Psoas muscle (tissue), 8 donors: ENCODE results near the gene DCDC1. TPM values are rescaled to one million over a fixed set of nuclear protein-coding genes. Genes with fewer than 3 reads are reported as not detected.

ENCODE experiments used
- ATAC-seq, 4 donors: fragments of 200-7000 bp; cut with Tn5 transposase; one replicate each; pipeline ENCODE4 v1.9.1; 2020; ENCODE audit warnings: moderate library complexity in 3 of 4, mild to moderate bottlenecking in 2 of 4
- DNase-seq, 2 donors: peaks; one replicate each; pipeline ENCODE4 v3.0.0-alpha.2; 2020
- H3K27ac ChIP-seq: fragments of 200-600 bp; one replicate; pipeline ENCODE4 v1.8.0; 2022
- H3K27me3 ChIP-seq, 3 donors: fragments of 200-600 bp in 1 of 3; one replicate each; pipeline versions ENCODE4 v1.6.1 to v1.8.0; 2013 to 2022; ENCODE audit warnings: low read length in 2 of 3, mild to moderate bottlenecking in 2 of 3, moderate library complexity in 1 of 3; ENCODE audit not compliant: insufficient read depth in 3 of 3
- H3K36me3 ChIP-seq, 2 donors: fragments of 200-600 bp in 1 of 2; one replicate each; pipeline versions ENCODE4 v1.6.1 to v1.8.0; 2013 to 2022; ENCODE audit warnings: low read depth in 1 of 2, mild to moderate bottlenecking in 1 of 2, moderate library complexity in 1 of 2; ENCODE audit not compliant: insufficient read depth in 1 of 2
- H3K4me1 ChIP-seq: fragments of 200-600 bp; one replicate; pipeline ENCODE4 v1.8.0; 2022
- H3K4me3 ChIP-seq: fragments of 200-600 bp; one replicate; pipeline ENCODE4 v1.8.0; 2022; ENCODE audit warnings: mild to moderate bottlenecking
- H3K9me3 ChIP-seq: fragments of 200-600 bp; one replicate; pipeline ENCODE4 v1.8.0; 2022
- WGBS, 3 donors: extraction: QIAGEN DNeasy Blood & Tissue Kit; methylation state at CpG; one replicate each; pipeline versions ENCODE4 v1.1.6 to v1.1.7; 2013; 5-methylcytosine and 5-hydroxymethylcytosine counted together
- intact Hi-C, 2 donors: fragments of 100-400 bp; cut with DNase I; formaldehyde crosslinking; loops; one replicate each; pipeline versions ENCODE4 v1.11.0 to v1.14.2; 2022
- polyA plus RNA-seq, 3 donors: library from polyadenylated mRNA; stranded (reverse); fragments of 200-250 nt; gene quantifications; one replicate each; pipeline ENCODE4 v1.2.3, GENCODE V29; 2013
- total RNA-seq, 4 donors: library from RNA; stranded (reverse); fragmentation: NEBNext Ultra II Directional in 2 of 4; extraction: Animal tissue kit (Norgen Biotek cat#: 25700) in 2 of 4; gene quantifications; one replicate each; pipeline versions ENCODE4 v1.2.1 to v1.2.4, GENCODE V29; 2021 to 2023
- TF ChIP-seq, protein P1 (sequence below): fragments of 200-600 bp; IDR thresholded peaks from one replicate; pipeline ENCODE4 v1.8.0; 2022; ENCODE audit warnings: antibody characterized with exemption
- donor health status: healthy with polysubstance abuse.
- donor health status: DM: no; HTN: no; CAD: no; lungs with moderate emphysema.
- donor health status: Bipolar disorder and iron deficiency.
- donor health status: healthy.
- donor health status: DM: yes; HTN: yes; CAD: no.
- donor health status: DM: no; HTN: no; CAD: no.
- donor health status: DM: no; HTN: no; CAD: no.
- donor health status: DM: yes; HTN: yes; CAD: no.

The DCDC1 gene
- total and polyA plus RNA-seq, 7 donors = not detected

DNA sequence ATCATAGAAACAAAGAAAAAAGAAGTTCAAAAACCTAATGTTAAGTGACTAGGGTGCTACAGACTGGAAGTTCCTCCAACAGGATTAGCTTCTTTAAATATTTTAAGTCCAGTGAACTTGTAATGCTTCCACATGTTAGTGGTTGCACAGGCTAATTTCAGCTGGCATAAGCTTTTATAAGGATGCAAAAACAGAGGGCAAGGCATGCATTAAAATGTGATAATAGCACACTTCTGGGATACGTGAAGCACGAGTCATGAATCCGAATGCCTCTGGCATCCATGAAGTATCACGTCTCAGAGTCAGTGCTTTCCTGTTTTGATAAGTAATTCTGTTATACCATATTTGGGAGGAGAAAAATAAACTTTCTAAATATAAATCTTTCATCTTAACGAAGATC lies 106.8 kb downstream of the DCDC1 start:
- Histone ChIP-seq H3K27me3 (peaks cover 0 to 4% (median 0%) of the 10 kb centered on the region in 3 donors), H3K36me3 (no peaks in the 10 kb centered on the region), H3K4me3 (no peak overlapping the region), H3K27ac (no peak overlapping the region), H3K4me1 (no peaks in the 10 kb centered on the region), H3K9me3 (no peaks in the 10 kb centered on the region)
- DNase-seq (no peak), ATAC-seq (no peak)
- TF ChIP-seq, protein P1, sequence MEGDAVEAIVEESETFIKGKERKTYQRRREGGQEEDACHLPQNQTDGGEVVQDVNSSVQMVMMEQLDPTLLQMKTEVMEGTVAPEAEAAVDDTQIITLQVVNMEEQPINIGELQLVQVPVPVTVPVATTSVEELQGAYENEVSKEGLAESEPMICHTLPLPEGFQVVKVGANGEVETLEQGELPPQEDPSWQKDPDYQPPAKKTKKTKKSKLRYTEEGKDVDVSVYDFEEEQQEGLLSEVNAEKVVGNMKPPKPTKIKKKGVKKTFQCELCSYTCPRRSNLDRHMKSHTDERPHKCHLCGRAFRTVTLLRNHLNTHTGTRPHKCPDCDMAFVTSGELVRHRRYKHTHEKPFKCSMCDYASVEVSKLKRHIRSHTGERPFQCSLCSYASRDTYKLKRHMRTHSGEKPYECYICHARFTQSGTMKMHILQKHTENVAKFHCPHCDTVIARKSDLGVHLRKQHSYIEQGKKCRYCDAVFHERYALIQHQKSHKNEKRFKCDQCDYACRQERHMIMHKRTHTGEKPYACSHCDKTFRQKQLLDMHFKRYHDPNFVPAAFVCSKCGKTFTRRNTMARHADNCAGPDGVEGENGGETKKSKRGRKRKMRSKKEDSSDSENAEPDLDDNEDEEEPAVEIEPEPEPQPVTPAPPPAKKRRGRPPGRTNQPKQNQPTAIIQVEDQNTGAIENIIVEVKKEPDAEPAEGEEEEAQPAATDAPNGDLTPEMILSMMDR = no peak
- 38 to 46% (median 41%) methylated on average over 5 of the region's 5 CpGs for WGBS, 3 donors
- intact Hi-C loops = no loop called here

DNA sequence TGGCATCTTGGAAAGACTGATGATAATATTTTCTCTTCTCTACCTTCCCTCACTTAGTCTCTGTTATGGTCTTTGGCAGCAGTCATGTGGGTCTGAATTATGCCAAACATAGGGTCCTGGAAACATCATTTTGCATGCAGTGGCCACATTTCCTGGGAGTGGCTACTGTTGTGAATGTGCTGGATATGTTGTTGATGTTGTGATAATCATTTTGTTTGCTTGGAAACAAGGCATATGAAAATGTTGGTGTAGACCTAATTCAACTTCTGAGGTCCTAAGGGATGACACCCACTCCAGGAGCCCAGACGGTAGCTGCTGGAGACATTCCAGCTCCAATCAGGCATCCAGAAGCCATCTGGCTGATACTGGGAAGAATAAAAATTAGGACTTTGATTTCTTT lies 109.7 kb downstream of the DCDC1 start:
- TF ChIP-seq, protein P1 = no peak
- WGBS, 3 donors = 7 to 37% (median 22%) methylated on average over 1 of the region's 1 CpG

GRCh38 chr11:31254415-31254814 lies 115.1 kb downstream of the DCDC1 start:
- intact Hi-C loops = no loop called here
- peak in 1 of 4 donors; percentile 28 for ATAC-seq
- TF ChIP-seq, protein P1 = no peak
- no peaks in the 10 kb centered on the region for H3K4me1 ChIP-seq
- no peaks in the 10 kb centered on the region for H3K9me3 ChIP-seq
- H3K27me3 ChIP-seq = no peaks in the 10 kb centered on the region
- no peak overlapping the region for H3K27ac ChIP-seq
- H3K36me3 ChIP-seq = no peaks in the 10 kb centered on the region
- no peak overlapping the region for H3K4me3 ChIP-seq
- DNase-seq = no peak

More for the DNA sequence above, 109.7 kb downstream of the DCDC1 start:
- no peaks in the 10 kb centered on the region for H3K36me3 ChIP-seq
- no peak overlapping the region for H3K4me3 ChIP-seq
- intact Hi-C loops = no loop called here
- no peaks in the 10 kb centered on the region for H3K9me3 ChIP-seq
- no peak overlapping the region for H3K27ac ChIP-seq
- no peak for DNase-seq
- H3K4me1 ChIP-seq = no peaks in the 10 kb centered on the region
- H3K27me3 ChIP-seq = peaks cover 0 to 3% (median 0%) of the 10 kb centered on the region in 3 donors
- no peak for ATAC-seq

DNA sequence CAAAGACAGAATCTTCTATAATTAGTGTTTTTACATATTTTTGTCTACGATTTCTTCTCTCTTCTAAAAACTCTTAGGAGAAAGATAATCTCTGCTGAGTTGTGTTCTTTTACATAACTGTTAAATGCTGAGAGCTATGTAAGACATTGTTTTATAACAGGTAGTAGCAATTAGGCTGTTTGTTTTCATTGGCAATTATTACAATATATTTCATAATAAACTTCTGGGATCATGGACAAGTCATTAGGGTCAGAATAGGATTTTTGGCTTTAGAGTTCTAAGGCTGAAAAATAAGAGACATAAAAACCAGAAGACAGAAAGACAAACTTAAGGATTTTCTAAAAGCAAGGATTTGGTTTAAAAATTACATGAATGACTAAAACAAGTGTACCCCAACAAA lies 120.8 kb downstream of the DCDC1 start:
- Histone ChIP-seq H3K4me1 (no peaks in the 10 kb centered on the region), H3K4me3 (no peak overlapping the region), H3K9me3 (no peaks in the 10 kb centered on the region), H3K27ac (no peak overlapping the region), H3K36me3 (no peaks in the 10 kb centered on the region), H3K27me3 (no peaks in the 10 kb centered on the region)
- 32 to 41% (median 36%) methylated on average over 1 of the region's 1 CpG for WGBS, 3 donors
- intact Hi-C loops = loop anchor here in 1 of 2 donors (10.0 kb wide), 1 partner anchor 126 kb away; no protein-coding TSS in a partner anchor
- ATAC-seq (no peak), DNase-seq (no peak)
- TF ChIP-seq, protein P1 = no peak

GRCh38 chr11:31247321-31247720 lies 122.2 kb downstream of the DCDC1 start:
- intact Hi-C loops = loop anchor here in 1 of 2 donors (10.0 kb wide), 1 partner anchor 127 kb away; no protein-coding TSS in a partner anchor
- no peak for DNase-seq
- H3K4me3 ChIP-seq = no peak overlapping the region
- TF ChIP-seq, protein P1 = no peak
- 88 to 90% (median 89%) methylated on average over 5 of the region's 5 CpGs for WGBS, 3 donors
- no peak overlapping the region for H3K27ac ChIP-seq
- no peaks in the 10 kb centered on the region for H3K36me3 ChIP-seq
- H3K4me1 ChIP-seq = no peaks in the 10 kb centered on the region
- peak in 1 of 4 donors; percentile 19 for ATAC-seq
- H3K9me3 ChIP-seq = no peaks in the 10 kb centered on the region
- no peaks in the 10 kb centered on the region for H3K27me3 ChIP-seq
